Central memory CD8-positive, alpha-beta T cell (primary cell): ENCODE results near the gene RBM25.
"Not testable (repeated sequence)": the region's sequence is repeated elsewhere in the genome, so short reads cannot be mapped to it uniquely, and the experiment has no call there.

Experiments
- ATAC-seq: fragments of 150-1000 bp; cut with Tn5 transposase; replicated peaks from 2 replicates; pipeline ENCODE4 v1.10.0; 2022; ENCODE audit warnings: mild to moderate bottlenecking, moderate FRiP score, moderate number of reproducible peaks; ENCODE audit not compliant: poor library complexity, severe bottlenecking; ENCODE audit errors: extremely low read depth
- DNase-seq, 2 donors: peaks; one replicate each; pipeline ENCODE4 v3.0.0; 2021; ENCODE audit warnings: low spot score in 2 of 2
- H3K27ac Mint-ChIP-seq: one replicate; pipeline ENCODE4 v1.8.0; 2022; ENCODE audit warnings: low read depth, mild to moderate bottlenecking, moderate library complexity, mixed read lengths
- H3K27me3 Mint-ChIP-seq: one replicate; pipeline ENCODE4 v1.8.0; 2022; ENCODE audit warnings: mixed read lengths
- H3K36me3 Mint-ChIP-seq: one replicate; pipeline ENCODE4 v1.8.0; 2022; ENCODE audit warnings: mild to moderate bottlenecking, moderate library complexity, mixed read lengths; ENCODE audit not compliant: insufficient read depth
- H3K4me1 Mint-ChIP-seq: one replicate; pipeline ENCODE4 v1.8.0; 2022; ENCODE audit warnings: mixed read lengths
- H3K4me3 Mint-ChIP-seq: one replicate; pipeline ENCODE4 v1.8.0; 2022; ENCODE audit warnings: mild to moderate bottlenecking, moderate library complexity, mixed read lengths
- H3K9me3 Mint-ChIP-seq: one replicate; pipeline ENCODE4 v1.8.0; 2022; ENCODE audit warnings: mixed read lengths

RBM25 gene

GRCh38 chr14:73058224-73058921, at the start of gene RBM25:
TSS of gene RBM25 (plus strand) at chr14:73058534. CDS start at chr14:73071642, 13,108 bp downstream.
- H3K27me3 Mint-ChIP-seq: no peaks in the 10 kb centered on the region
- peak; percentile 83 to 95 for DNase-seq
- ATAC-seq: peak; percentile 93
- H3K9me3 Mint-ChIP-seq: no peaks in the 10 kb centered on the region
- no peak within 1 kb of the TSS for H3K27ac Mint-ChIP-seq
- peaks cover 8% of the 10 kb centered on the region for H3K36me3 Mint-ChIP-seq
- H3K4me3 Mint-ChIP-seq: no peak within 1 kb of the TSS
- H3K4me1 Mint-ChIP-seq: peaks cover 29% of the 10 kb centered on the region

GRCh38 chr14:73011189-73011588, 47.1 kb upstream of the RBM25 start:
- H3K9me3 Mint-ChIP-seq, ATAC-seq, H3K4me3 Mint-ChIP-seq, H3K27me3 Mint-ChIP-seq, H3K27ac Mint-ChIP-seq, DNase-seq: not testable (repeated sequence)
- H3K36me3 Mint-ChIP-seq: peaks cover 25% of the 10 kb centered on the region
- peaks cover 40% of the 10 kb centered on the region for H3K4me1 Mint-ChIP-seq

- no peaks in the 10 kb centered on the region for H3K9me3 Mint-ChIP-seq
- peak overlapping the region; percentile 44 for H3K27ac Mint-ChIP-seq
- peaks cover 26% of the 10 kb centered on the region for H3K36me3 Mint-ChIP-seq
- H3K4me1 Mint-ChIP-seq: peaks cover 56% of the 10 kb centered on the region
- no peaks in the 10 kb centered on the region for H3K27me3 Mint-ChIP-seq
- no peak overlapping the region for H3K4me3 Mint-ChIP-seq
- ATAC-seq (no peak), DNase-seq (no peak)
These were observed 44.2 kb upstream of the RBM25 start for GRCh38 chr14:73014105-73014504.

GRCh38 chr14:73015552-73015951, 42.8 kb upstream of the RBM25 start:
- ATAC-seq, H3K9me3 Mint-ChIP-seq, DNase-seq, H3K27me3 Mint-ChIP-seq, H3K4me3 Mint-ChIP-seq, H3K27ac Mint-ChIP-seq: not testable (repeated sequence)
- Mint-ChIP-seq H3K4me1 (peaks cover 56% of the 10 kb centered on the region), H3K36me3 (peaks cover 27% of the 10 kb centered on the region)

GRCh38 chr14:73016011-73016410, 42.3 kb upstream of the RBM25 start:
- not testable (repeated sequence) for DNase-seq, H3K4me3 Mint-ChIP-seq, H3K9me3 Mint-ChIP-seq, H3K27me3 Mint-ChIP-seq, ATAC-seq, H3K27ac Mint-ChIP-seq
- H3K4me1 Mint-ChIP-seq: peaks cover 56% of the 10 kb centered on the region
- H3K36me3 Mint-ChIP-seq: peaks cover 27% of the 10 kb centered on the region

GRCh38 chr14:73022051-73022450, 36.3 kb upstream of the RBM25 start:
- Mint-ChIP-seq H3K9me3 (no peaks in the 10 kb centered on the region), H3K4me1 (peaks cover 61% of the 10 kb centered on the region), H3K36me3 (peaks cover 35% of the 10 kb centered on the region), H3K27ac (no peak overlapping the region), H3K27me3 (no peaks in the 10 kb centered on the region), H3K4me3 (no peak overlapping the region)
- ATAC-seq: no peak
- DNase-seq: no peak

- Mint-ChIP-seq H3K4me1 (peaks cover 51% of the 10 kb centered on the region), H3K9me3 (no peaks in the 10 kb centered on the region), H3K4me3 (peak overlapping the region; percentile 91), H3K27me3 (no peaks in the 10 kb centered on the region), H3K36me3 (peaks cover 20% of the 10 kb centered on the region), H3K27ac (no peak overlapping the region)
- no peak for DNase-seq
- ATAC-seq: no peak
These were observed 32.8 kb upstream of the RBM25 start for GRCh38 chr14:73025544-73025943.

DNA sequence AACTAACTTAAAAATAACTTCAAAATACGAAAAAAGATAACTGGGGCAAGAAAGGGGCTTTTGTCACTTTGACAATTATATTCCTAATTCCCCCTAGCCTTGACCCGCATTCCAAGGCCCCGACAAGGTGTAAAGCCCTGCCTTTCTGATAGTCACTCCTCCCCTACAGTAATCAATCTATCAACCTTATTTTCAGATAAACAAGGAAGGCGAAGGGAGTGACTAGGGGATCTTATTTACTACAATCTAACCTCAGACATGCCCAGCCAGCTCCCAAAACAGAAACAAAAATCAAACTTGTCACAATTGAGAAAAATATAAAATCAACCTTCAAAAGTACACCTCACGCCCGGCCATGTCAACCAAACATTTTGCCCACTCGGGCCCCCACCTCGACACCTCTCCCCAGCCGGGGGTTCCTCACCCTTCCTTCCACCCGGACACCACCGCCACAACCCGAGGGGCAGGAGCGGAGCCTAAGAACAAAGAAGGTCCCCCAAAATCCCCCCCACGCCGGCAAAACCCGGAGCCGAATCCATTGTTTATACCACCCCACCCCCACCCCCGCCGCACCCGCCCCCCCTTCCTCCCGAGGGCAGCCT, 32.0 kb upstream of the RBM25 start:
- H3K27me3 Mint-ChIP-seq: no peaks in the 10 kb centered on the region
- H3K9me3 Mint-ChIP-seq: no peaks in the 10 kb centered on the region
- DNase-seq: no peak
- peaks cover 20% of the 10 kb centered on the region for H3K36me3 Mint-ChIP-seq
- H3K4me3 Mint-ChIP-seq: peak overlapping the region; percentile 91
- no peak for ATAC-seq
- peaks cover 51% of the 10 kb centered on the region for H3K4me1 Mint-ChIP-seq
- H3K27ac Mint-ChIP-seq: peak overlapping the region; percentile 94

DNA sequence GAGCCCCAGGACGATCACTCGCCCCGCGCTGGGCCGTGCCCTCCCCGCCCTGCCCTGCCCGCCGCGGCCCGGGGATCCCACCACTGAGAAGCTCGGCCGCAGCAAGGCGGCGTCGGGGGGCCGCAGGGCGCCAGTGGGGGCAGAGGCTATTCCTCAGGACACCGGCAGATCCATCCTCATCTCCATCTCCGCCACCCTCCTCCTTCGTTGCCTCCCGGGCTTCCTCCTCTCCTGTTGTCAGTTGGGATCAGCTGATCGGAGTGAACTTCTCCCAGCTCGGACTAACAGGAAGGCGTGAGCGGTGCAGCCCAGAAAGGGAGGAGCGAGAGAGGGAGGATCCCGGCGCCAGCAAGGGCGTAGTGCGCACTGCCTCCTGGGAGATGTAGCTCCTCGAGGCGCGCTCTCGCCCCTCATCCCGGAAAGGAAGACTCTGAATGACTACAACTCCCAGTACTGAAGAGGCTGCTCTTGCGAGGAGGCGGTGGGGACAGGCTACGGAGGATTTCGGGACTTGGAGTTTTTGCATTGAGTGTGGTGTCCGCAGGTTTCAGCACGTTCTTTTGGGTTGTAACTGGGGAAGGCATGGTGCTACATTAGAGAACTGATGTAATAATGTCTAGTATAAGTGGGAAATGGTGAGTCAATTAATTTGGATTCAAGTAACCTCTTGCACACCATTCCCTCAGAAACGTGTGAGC, 31.3 kb upstream of the RBM25 start, which contains the start of gene ZFYVE1:
Gene ZFYVE1 (minus strand): TSS at position 262 of the 698 bp plus-strand sequence. CDS start 2,598 bp downstream, outside the sequence.
- Mint-ChIP-seq H3K27ac (peak within 1 kb of the TSS; percentile 94), H3K9me3 (no peaks in the 10 kb centered on the region), H3K27me3 (no peaks in the 10 kb centered on the region), H3K4me3 (peak within 1 kb of the TSS; percentile 91), H3K4me1 (peaks cover 45% of the 10 kb centered on the region), H3K36me3 (peaks cover 15% of the 10 kb centered on the region)
- ATAC-seq: peak; percentile 100
- peak; percentile 73 to 82 for DNase-seq

DNA sequence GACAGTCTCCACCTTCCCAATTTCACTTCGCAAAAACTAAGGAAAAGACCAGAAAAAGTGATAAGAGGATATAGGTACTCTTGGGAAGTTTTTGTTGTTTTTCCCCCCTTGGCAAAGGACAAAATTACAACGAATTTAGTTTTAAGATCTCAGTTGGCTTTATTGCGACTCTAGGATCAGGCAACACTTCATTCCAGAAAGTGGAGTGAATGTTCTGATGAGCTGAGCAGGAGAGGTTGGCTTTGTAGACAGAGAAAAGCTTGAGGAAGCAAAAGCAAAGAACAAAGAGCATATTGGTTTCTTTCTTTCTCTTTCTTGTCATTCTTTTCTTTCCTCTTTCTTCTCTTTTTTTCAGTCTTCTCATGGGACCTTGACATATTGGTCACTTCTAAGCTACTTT, 30.8 kb upstream of the RBM25 start:
- Mint-ChIP-seq H3K27ac (peak overlapping the region; percentile 94), H3K9me3 (no peaks in the 10 kb centered on the region), H3K27me3 (no peaks in the 10 kb centered on the region), H3K4me3 (peak overlapping the region; percentile 91), H3K4me1 (peaks cover 39% of the 10 kb centered on the region), H3K36me3 (peaks cover 9% of the 10 kb centered on the region)
- ATAC-seq (no peak), DNase-seq (no peak)

- H3K9me3 Mint-ChIP-seq: no peaks in the 10 kb centered on the region
- no peak overlapping the region for H3K27ac Mint-ChIP-seq
- no peak for DNase-seq
- peaks cover 8% of the 10 kb centered on the region for H3K36me3 Mint-ChIP-seq
- ATAC-seq: no peak
- H3K27me3 Mint-ChIP-seq: no peaks in the 10 kb centered on the region
- H3K4me1 Mint-ChIP-seq: peaks cover 35% of the 10 kb centered on the region
- H3K4me3 Mint-ChIP-seq: peak overlapping the region; percentile 91
These were observed 30.4 kb upstream of the RBM25 start for GRCh38 chr14:73027984-73028383.

DNA sequence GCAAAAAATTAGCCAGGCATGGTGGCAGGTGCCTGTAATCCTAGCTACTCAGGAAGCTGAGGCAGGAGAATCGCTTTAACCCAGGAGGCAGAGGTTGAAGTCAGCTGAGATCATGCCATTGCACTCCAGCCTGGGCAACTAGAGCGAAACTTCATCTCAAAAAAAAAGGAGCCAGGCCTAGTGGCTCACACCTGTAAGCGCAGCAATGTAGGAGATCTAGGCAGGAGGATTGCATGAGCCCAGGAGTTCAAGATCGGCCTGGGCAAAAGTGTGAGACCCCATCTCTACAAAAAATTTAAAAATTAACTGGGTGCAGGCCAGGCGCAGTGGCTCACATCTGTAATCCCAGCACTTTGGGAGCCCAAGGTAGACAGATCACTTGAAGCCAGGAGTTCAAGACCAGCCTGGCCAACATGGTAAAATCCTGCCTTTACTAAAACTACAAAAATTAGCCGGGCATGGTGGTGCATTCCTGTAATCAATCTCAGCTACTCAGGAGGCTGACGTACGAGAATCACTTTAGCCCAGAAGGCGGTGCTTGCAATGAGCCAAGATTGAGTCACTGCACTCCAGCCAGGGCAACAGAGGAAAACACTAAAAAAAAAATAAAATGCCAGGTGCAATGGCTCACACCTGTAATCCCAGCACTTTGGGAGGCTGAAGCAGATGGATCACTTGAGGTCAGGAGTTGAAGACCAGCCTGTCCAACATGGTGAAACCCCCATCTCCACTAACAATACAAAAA, 21.5 kb upstream of the RBM25 start:
- not testable (repeated sequence) for H3K27ac Mint-ChIP-seq, H3K4me1 Mint-ChIP-seq, H3K4me3 Mint-ChIP-seq, ATAC-seq, H3K36me3 Mint-ChIP-seq, H3K9me3 Mint-ChIP-seq, DNase-seq, H3K27me3 Mint-ChIP-seq
